Testis (tissue), 2 donors: ENCODE results near the gene CADPS2.

ENCODE experiments used
- CTCF ChIP-seq, 3 experiments: fragments of 450-650 bp in 2 of 3; fragments of 200-600 bp in 1 of 3; sonication (generic) in 1 of 3; IDR thresholded peaks; one replicate each; pipeline ENCODE4 v1.5.1; 2016 to 2019; ENCODE audit warnings: antibody characterized with exemption in 3 of 3, mild to moderate bottlenecking in 2 of 3, moderate library complexity in 1 of 3
- POLR2A ChIP-seq: fragments of 450-650 bp; IDR thresholded peaks from one replicate; pipeline ENCODE4 v1.6.1; 2017; ENCODE audit warnings: antibody characterized with exemption, mild to moderate bottlenecking, moderate library complexity

GRCh38 chr7:122301858-122302760 is 584.2 kb downstream of the CADPS2 start:
- TF ChIP-seq POLR2A, result no peak
- TF ChIP-seq CTCF (IDR thresholded peaks at IDR 0.05), result no peak
